Measurements from ENCODE around the gene UCK2.
A peak's percentile ranks its signal among the peaks of the same experiment; 100 is the strongest.

Gene UCK2

DNA sequence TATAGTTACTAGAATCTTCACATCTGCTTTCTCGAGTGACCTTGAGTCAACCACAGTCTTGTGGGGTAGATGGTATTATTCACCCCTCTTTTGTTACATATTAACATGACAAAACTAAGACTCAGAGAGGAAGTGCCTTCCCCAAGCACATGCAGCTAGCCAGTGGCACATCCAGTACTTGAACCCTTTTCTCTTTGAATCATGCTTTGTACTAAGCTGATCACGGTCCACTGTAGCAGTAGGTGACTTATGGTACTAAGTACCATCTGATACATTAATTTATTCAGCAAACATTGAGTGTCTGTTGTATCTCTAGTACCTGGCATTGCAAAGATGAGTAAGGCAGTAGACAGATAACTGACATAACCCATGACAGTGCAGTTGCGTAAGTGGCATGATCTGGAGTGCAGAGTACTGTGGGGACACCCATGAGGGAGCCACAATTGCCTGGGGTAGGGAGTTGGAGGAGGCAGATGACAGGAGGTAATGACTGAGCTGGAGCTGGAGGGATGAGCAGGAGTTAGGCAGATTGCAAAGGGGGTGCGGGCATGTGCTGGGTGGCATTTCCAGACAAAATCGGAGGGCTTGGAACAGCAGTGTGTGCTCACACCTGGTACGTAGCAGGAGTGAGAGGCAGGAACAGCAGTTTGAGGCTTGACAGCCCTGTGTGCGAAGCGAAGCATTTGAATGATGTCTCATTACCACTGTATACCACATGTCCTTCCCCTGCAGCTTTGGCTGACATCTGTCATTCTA, 29.8 kb downstream of the UCK2 start:
- H3K4me1 Mint-ChIP-seq = peaks cover 41% of the 10 kb centered on the region

DNA sequence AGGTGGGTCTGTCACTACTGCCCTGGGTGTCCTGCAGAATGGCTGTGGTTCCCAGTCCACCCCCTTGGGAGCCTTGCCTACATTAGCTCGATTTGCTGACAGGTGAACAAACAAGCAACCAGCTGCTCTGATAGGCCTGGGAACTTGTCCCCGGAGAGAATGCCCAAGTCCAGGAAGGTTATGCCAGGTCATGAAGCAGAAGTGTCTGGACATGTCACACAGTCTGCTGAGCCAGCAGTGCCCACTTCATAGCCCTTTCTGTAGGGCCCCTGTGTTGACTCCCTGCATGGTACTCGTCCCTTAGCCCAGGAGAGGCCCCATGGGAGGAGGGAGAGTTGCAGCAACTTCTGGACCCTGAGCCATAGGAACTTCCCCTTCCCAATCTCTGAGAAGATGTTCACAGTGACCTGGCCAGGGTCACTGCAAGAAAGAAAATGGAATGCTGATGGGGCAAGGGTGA, 31.0 kb downstream of the UCK2 start:
- no peak overlapping the region for H3K4me3 Mint-ChIP-seq
- peaks cover 52% of the 10 kb centered on the region for H3K4me1 Mint-ChIP-seq
- no peaks in the 10 kb centered on the region for H3K9me3 Mint-ChIP-seq
- ATAC-seq = no peak
- no peak overlapping the region for H3K27ac Mint-ChIP-seq
- no peaks in the 10 kb centered on the region for H3K27me3 Mint-ChIP-seq
- H3K36me3 Mint-ChIP-seq = peaks cover 17% of the 10 kb centered on the region

More for the DNA sequence above, 29.8 kb downstream of the UCK2 start:
- peaks cover 16% of the 10 kb centered on the region for H3K36me3 Mint-ChIP-seq
- H3K4me3 Mint-ChIP-seq = no peak overlapping the region
- no peaks in the 10 kb centered on the region for H3K27me3 Mint-ChIP-seq
- H3K27ac Mint-ChIP-seq = no peak overlapping the region
- no peaks in the 10 kb centered on the region for H3K9me3 Mint-ChIP-seq
- peak; percentile 62 for ATAC-seq

DNA sequence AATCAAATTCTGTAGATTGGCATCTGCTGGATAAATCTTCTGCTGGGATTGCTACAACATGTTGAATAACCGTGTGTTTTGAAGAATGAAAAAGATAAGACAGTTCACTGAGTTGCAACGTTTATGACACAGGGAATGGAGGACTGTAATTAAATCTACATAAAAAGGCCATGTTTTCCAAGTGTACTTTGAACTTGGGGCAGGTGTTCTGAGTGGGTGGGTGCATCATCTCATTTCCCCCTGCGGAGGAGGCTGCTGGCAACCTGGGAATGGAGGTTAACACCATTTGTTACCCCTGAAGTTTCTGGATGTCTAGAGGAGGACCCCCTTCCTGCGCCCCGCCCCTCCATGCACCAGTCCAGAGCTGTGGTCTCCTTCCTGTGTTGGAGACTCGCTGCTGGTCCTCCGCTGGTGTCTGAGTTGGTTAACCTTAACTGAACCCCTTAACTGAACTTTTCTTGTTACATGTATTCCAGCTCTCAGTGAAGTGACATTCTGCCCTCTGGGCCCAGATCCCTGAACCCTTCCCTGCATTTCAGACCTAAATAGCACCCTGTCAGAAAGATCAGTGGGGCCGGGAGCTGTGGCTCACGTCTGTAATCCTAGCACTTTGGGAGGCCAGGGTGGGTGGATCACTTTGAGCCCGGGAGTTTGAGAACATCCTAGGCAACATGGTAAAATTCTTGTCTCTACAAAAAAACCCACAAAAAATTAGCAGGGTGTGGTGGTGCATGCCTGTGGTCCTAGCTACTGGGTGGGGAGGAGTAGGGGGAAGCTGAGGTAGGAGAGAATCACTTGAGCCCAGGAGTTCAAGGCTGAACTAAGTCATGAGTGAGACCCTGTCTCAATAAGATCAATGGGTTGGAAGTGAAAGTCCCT, 31.8 kb downstream of the UCK2 start:
- no peak overlapping the region for H3K4me3 Mint-ChIP-seq
- no peaks in the 10 kb centered on the region for H3K27me3 Mint-ChIP-seq
- peaks cover 46% of the 10 kb centered on the region for H3K4me1 Mint-ChIP-seq
- H3K27ac Mint-ChIP-seq = no peak overlapping the region
- no peak for ATAC-seq
- H3K36me3 Mint-ChIP-seq = peaks cover 12% of the 10 kb centered on the region
- no peaks in the 10 kb centered on the region for H3K9me3 Mint-ChIP-seq

DNA sequence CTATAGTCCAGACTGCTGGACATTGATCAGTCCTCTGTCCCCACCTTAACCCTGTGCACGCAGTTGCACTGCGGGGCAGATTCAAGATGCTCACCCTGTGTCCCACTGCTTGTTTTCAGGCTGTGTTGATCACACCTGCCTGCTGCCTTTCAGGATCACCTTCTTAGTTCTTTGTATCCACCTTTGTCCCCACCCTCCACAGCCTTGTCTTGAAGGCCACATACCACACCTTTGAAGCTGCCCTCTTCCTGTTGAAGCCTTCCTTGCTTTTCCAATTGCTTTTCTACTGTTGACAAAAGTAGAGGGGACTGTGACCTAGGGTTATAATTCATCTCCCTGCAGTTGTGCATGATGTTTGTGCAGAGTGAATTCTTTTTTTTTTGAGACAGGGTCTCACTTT, 32.7 kb downstream of the UCK2 start:
- H3K4me1 Mint-ChIP-seq = peaks cover 38% of the 10 kb centered on the region
- no peaks in the 10 kb centered on the region for H3K9me3 Mint-ChIP-seq
- no peak overlapping the region for H3K27ac Mint-ChIP-seq
- no peak for ATAC-seq
- H3K27me3 Mint-ChIP-seq = no peaks in the 10 kb centered on the region
- H3K36me3 Mint-ChIP-seq = peaks cover 12% of the 10 kb centered on the region
- H3K4me3 Mint-ChIP-seq = no peak overlapping the region

DNA sequence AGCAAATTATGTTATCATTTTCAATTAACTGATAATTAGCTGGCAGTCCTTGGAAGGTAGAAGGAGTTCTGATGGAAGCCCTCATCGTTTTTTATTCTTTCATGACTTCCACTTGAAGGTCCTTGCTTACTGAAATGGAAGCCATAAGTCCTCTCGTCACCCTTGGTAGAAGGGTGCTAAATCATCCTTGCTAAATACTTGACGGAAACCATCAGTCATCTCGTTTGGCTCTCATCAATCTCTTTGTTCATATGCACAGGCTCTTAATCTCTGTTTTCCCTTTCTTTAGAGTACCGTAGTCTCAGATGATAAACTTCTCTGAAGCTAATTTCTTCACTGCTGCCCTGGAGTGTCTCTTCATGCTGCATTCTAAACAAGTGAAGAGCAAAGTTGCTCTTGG, 34.5 kb downstream of the UCK2 start:
- Mint-ChIP-seq H3K36me3 (peaks cover 19% of the 10 kb centered on the region), H3K4me1 (peaks cover 36% of the 10 kb centered on the region), H3K4me3 (no peak overlapping the region), H3K9me3 (no peaks in the 10 kb centered on the region), H3K27me3 (no peaks in the 10 kb centered on the region), H3K27ac (no peak overlapping the region)
- ATAC-seq = no peak

DNA sequence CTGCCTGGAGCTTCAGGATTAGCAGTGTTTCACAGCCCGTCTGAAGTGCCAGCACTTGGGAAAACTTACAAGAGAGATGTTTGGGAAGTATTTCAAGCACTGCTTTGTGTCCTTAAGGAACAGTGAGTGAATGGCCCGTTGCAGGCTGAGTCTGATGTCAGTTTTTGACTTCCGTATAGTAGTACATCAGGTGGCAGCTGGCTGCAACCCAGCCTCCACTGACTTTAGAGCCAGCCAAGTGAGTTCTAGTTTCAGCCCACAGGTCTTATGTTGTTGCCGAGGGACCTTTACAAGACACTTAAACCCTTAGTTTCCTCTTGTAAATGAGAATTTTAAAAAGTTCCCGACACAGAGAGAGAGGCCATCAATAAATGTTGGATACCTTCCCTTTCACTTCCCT, 35.0 kb downstream of the UCK2 start:
- no peaks in the 10 kb centered on the region for H3K27me3 Mint-ChIP-seq
- H3K4me3 Mint-ChIP-seq = no peak overlapping the region
- H3K4me1 Mint-ChIP-seq = peaks cover 31% of the 10 kb centered on the region
- peaks cover 19% of the 10 kb centered on the region for H3K36me3 Mint-ChIP-seq
- ATAC-seq = no peak
- H3K27ac Mint-ChIP-seq = no peak overlapping the region
- no peaks in the 10 kb centered on the region for H3K9me3 Mint-ChIP-seq

DNA sequence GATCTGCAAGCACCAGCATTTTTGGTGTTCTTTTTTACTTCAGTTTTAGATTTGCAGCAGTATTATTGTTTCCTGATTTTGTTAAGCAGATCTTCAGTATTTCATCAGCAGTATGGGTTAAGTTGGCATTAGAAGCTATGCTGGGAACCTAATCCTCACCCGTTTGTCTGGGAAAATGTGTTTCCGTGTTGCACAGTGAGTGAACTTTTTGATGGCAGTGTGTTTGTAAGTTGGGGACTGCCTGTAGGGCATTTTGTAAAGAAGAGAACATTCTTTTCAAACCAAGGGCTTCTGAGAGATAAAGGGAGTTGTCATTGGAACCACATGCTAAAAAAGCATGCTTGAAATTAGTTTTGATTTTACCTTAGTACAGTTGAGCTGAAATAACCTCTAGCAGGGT, 35.9 kb downstream of the UCK2 start:
- no peak overlapping the region for H3K27ac Mint-ChIP-seq
- ATAC-seq = no peak
- H3K4me1 Mint-ChIP-seq = peaks cover 30% of the 10 kb centered on the region
- no peak overlapping the region for H3K4me3 Mint-ChIP-seq
- H3K9me3 Mint-ChIP-seq = no peaks in the 10 kb centered on the region
- no peaks in the 10 kb centered on the region for H3K27me3 Mint-ChIP-seq
- H3K36me3 Mint-ChIP-seq = peaks cover 19% of the 10 kb centered on the region

DNA sequence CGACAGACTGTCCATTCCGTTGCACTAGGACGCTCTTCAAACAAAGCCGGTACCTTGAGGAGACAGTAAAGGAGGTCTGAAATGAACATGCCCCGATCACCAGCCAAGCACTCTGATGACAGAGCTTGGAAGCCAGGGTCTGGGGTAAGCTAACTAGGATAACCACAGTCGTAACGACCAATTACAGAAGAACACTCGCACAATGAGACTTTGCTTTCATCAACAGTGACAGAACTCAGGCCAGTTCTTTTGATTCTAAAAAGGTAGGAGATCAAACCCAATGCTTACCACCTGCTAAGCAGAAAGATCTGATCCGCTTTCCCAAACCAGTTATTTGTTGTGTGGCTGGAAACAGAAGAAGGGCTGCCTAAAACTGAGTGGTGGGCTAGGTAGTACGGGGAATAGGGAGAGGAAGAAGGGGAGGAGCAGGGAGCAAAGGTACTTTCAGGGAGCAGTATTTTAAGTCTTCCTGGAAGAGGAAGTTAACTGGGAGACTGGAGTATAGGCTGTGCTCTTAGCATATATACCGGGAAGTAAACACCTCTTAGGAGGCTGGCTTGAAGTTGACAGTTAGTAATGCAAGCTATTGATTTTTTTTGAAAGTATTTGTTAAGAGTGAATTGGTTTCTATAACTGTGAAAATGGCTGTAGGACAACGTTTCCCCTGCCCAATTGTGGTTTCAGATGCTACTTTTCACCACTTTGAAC, 38.4 kb downstream of the UCK2 start:
- H3K36me3 Mint-ChIP-seq = peaks cover 18% of the 10 kb centered on the region
- peaks cover 32% of the 10 kb centered on the region for H3K4me1 Mint-ChIP-seq
- ATAC-seq = no peak
- no peaks in the 10 kb centered on the region for H3K27me3 Mint-ChIP-seq
- H3K27ac Mint-ChIP-seq = no peak overlapping the region
- no peak overlapping the region for H3K4me3 Mint-ChIP-seq
- H3K9me3 Mint-ChIP-seq = no peaks in the 10 kb centered on the region

DNA sequence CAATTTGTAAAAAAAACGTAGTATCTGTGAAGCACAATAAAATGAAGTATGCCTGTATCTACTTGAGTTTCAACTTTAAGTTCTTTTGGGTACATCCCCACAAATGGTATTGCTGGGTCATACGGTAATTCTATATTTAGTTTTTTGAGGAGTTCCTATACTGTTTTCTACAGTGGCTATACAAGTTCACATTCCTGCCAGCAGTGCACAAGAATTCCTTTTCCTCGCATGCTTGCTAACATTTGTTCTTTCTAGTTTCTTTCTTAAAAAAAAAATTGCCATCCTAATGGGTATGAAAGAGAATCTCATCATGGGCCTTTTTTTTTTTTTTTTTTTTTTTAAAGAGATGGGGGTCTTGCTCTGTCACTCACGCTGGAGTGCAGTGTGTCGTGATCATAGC, 41.9 kb downstream of the UCK2 start:
- H3K27ac Mint-ChIP-seq = no peak overlapping the region
- H3K4me1 Mint-ChIP-seq = peaks cover 43% of the 10 kb centered on the region
- ATAC-seq = no peak
- H3K27me3 Mint-ChIP-seq = no peaks in the 10 kb centered on the region
- H3K9me3 Mint-ChIP-seq = peaks cover 9% of the 10 kb centered on the region
- H3K4me3 Mint-ChIP-seq = no peak overlapping the region
- peaks cover 34% of the 10 kb centered on the region for H3K36me3 Mint-ChIP-seq

DNA sequence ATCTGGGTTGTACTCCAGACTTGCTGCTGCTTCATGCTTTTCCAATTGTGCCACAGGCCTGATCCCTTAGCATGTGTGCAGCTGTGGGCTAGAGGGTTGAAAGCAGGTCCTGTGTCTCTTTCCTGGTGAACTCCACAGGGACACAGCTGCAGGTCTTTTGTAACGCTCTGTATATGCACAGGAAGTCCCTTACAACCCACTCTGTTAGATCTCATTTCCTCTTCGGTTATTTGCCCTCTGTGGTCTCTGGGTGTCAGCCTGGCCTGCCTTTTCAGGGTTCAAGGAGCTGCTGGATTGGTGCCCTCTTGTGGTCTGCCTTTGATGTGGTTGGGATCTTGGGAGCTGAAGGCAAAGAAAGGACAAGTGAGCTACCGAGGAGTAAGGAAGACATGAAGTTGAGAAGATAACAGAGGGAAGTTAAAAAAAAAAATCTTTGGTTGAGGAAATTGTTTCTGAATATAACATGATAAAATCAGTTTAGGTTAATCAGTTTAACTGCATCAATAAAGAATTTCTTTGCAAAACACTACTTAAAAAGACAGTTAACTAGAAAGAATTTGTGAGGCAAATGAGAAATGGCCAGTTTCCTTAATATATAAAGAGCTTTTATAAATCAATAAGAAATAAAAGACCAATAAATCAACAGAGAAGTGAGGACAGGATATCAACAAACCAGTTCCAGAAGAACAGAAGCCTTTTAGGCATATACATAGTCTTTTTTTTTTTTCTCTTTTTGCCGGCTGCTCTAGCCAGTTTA, 44.1 kb downstream of the UCK2 start:
- ATAC-seq = peak; percentile 86
- Mint-ChIP-seq H3K27ac (peak overlapping the region; percentile 58), H3K4me1 (peaks cover 58% of the 10 kb centered on the region), H3K36me3 (peaks cover 27% of the 10 kb centered on the region), H3K27me3 (no peaks in the 10 kb centered on the region), H3K4me3 (no peak overlapping the region), H3K9me3 (peaks cover 9% of the 10 kb centered on the region)

DNA sequence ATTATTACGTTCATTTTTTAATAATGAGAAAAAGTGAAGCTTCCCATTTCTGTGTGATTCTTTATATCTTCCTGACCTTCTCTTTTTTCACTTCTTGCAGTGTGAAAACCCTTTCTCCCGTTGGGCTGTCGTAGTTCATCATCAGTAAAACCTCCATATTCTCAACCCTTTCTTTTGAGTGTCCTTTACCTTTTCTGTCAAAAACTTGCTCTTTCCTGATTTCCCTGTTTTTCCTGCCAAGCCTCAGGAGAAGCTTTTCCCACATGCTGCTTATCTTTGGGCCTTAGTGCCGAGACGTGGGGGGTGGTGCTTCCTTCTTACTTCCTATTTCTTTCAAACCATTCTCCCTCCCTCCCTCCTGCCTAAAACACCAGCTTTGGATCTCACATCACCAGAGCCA, 46.1 kb downstream of the UCK2 start:
- Mint-ChIP-seq H3K27me3 (no peaks in the 10 kb centered on the region), H3K9me3 (peaks cover 9% of the 10 kb centered on the region), H3K36me3 (peaks cover 27% of the 10 kb centered on the region), H3K27ac (peak overlapping the region; percentile 4), H3K4me1 (peaks cover 73% of the 10 kb centered on the region), H3K4me3 (no peak overlapping the region)
- ATAC-seq = no peak

DNA sequence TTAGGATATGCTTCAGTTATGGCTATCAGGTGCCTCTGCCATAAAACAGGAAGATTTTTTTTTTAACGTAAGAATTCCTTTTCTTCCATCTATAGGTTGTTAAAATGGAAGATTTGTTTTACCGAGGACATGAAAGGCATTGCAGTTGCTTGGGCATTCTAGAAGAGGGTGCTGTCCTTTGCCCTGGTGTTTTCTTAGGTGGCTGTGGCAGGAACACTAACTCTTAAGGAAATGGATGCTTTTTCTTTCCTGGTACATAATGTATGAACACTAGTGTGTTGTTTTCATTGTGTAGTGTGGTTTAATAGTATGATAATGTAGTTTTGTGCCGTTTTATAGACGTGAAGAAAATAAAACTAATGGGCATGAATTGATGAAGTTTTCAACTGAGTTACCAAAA, 47.2 kb downstream of the UCK2 start:
- Mint-ChIP-seq H3K36me3 (peaks cover 30% of the 10 kb centered on the region), H3K4me1 (peaks cover 79% of the 10 kb centered on the region), H3K9me3 (peaks cover 9% of the 10 kb centered on the region), H3K27ac (peak overlapping the region; percentile 82), H3K4me3 (no peak overlapping the region), H3K27me3 (no peaks in the 10 kb centered on the region)
- no peak for ATAC-seq

DNA sequence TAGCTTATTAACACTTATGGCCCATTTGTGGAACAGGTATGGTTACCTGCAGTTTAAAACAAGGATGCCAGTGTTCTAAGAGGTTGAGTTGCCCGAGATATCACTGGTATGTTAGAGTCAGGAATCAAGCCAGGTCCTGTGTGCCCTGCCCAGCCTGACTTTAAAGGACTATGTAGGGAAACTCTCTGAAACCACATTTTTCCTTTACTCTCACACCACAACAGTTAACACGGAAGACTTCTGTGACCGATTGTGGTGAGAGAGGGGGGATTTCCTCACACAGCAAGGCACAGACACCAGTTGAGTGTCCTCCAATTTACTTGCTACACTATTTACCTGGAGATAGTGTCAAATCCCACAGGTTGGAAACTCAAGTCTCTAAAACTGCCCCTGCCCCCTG, 47.8 kb downstream of the UCK2 start:
- H3K27ac Mint-ChIP-seq = peak overlapping the region; percentile 82
- no peaks in the 10 kb centered on the region for H3K27me3 Mint-ChIP-seq
- H3K9me3 Mint-ChIP-seq = peaks cover 9% of the 10 kb centered on the region
- H3K4me3 Mint-ChIP-seq = peak overlapping the region; percentile 5
- ATAC-seq = peak; percentile 53
- peaks cover 30% of the 10 kb centered on the region for H3K36me3 Mint-ChIP-seq
- H3K4me1 Mint-ChIP-seq = peaks cover 84% of the 10 kb centered on the region

DNA sequence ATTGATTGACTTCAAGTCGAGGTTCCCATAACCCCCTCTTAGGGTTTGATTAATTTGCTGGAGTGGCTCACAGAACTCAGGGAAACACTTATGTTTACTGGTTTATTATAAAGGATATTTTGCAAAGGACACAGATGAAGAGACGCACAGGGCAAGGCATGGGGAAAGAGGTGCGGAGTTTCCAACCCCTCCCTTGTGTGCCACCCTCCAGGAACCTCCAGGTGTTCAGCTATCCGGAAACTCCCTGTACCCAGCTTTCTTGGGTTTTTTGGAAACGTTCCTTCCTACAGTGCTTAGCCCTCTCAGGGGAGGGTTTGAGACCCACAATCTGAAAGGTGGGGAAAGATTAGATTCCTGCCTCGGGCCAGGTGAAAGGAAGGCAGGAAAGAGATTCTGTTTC, 48.2 kb downstream of the UCK2 start:
- H3K27me3 Mint-ChIP-seq = no peaks in the 10 kb centered on the region
- ATAC-seq = no peak
- peak overlapping the region; percentile 82 for H3K27ac Mint-ChIP-seq
- peaks cover 85% of the 10 kb centered on the region for H3K4me1 Mint-ChIP-seq
- peak overlapping the region; percentile 5 for H3K4me3 Mint-ChIP-seq
- H3K9me3 Mint-ChIP-seq = peaks cover 9% of the 10 kb centered on the region
- peaks cover 30% of the 10 kb centered on the region for H3K36me3 Mint-ChIP-seq

DNA sequence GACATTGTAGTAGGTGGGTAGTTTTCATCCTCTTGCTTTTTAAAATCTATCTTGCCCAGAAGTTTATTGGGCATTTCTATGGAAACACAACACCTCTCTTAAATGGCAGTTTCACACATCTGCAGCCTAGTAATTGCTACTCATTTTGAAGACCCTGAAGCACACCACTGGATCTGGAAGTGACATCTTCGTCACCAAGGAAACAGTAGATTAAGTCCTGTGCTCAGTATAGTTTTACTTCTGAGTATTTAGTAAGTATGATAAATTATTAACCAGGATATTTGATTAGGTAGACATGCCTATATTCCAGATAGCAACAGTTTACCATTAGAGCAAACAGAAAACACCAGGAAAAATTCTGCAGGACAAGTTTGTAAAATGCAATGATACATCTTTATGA, 48.7 kb downstream of the UCK2 start:
- peak overlapping the region; percentile 82 for H3K27ac Mint-ChIP-seq
- no peak overlapping the region for H3K4me3 Mint-ChIP-seq
- H3K36me3 Mint-ChIP-seq = peaks cover 30% of the 10 kb centered on the region
- H3K27me3 Mint-ChIP-seq = no peaks in the 10 kb centered on the region
- peaks cover 9% of the 10 kb centered on the region for H3K9me3 Mint-ChIP-seq
- peaks cover 80% of the 10 kb centered on the region for H3K4me1 Mint-ChIP-seq
- peak; percentile 22 for ATAC-seq
